SK-N-SH treated with all-trans-retinoic acid at 6 μM for 48 hours (cell line): ENCODE results near the gene ISYNA1.

Experiments
- ATAC-seq: fragments of 200-7000 bp; cut with Tn5 transposase; 3 replicates; pipeline ENCODE4 v1.9.1; 2020; ENCODE audit warnings: mild to moderate bottlenecking, moderate library complexity
- ARNTL ChIP-seq: fragments of 450-650 bp; formaldehyde crosslinking; IDR thresholded peaks from 2 replicates; pipeline ENCODE4 v1.5.0; 2020; ENCODE audit warnings: low read depth, mild to moderate bottlenecking, moderate library complexity, borderline replicate concordance
- BACH2 ChIP-seq: fragments of 250-450 bp; sonication (Bioruptor Pico); IDR thresholded peaks from 2 replicates; pipeline ENCODE4 v1.9.0; 2021; ENCODE audit warnings: mild to moderate bottlenecking, borderline replicate concordance
- CREB5 ChIP-seq: fragments of 250-450 bp; sonication (Bioruptor Pico); IDR thresholded peaks from 2 replicates; pipeline ENCODE4 v1.5.1; 2020; ENCODE audit warnings: low read depth, mild to moderate bottlenecking, moderate library complexity
- CSDC2 ChIP-seq: fragments of 250-450 bp; sonication (Bioruptor Pico); IDR thresholded peaks from 2 replicates; pipeline ENCODE4 v1.5.0; 2020; ENCODE audit warnings: mild to moderate bottlenecking, moderate library complexity
- CSRNP3 ChIP-seq: fragments of 250-450 bp; sonication (Bioruptor Pico); IDR thresholded peaks from 2 replicates; pipeline ENCODE4 v1.5.1; 2021; ENCODE audit warnings: mild to moderate bottlenecking, moderate library complexity
- ESRRG ChIP-seq: fragments of 250-450 bp; sonication (Bioruptor Pico); IDR thresholded peaks from 2 replicates; pipeline ENCODE4 v1.6.1; 2021; ENCODE audit warnings: mild to moderate bottlenecking
- GLIS3 ChIP-seq: fragments of 250-450 bp; sonication (Bioruptor Pico); IDR thresholded peaks from 2 replicates; pipeline ENCODE4 v1.5.0; 2020; ENCODE audit warnings: mild to moderate bottlenecking, moderate library complexity
- ISL1 ChIP-seq: fragments of 250-450 bp; sonication (Bioruptor Pico); IDR thresholded peaks from 2 replicates; pipeline ENCODE4 v2.1.2; 2022; ENCODE audit warnings: mild to moderate bottlenecking, moderate library complexity
- OSR1 ChIP-seq: fragments of 250-450 bp; sonication (Bioruptor Pico); IDR thresholded peaks from 2 replicates; pipeline ENCODE4 v1.8.0; 2022; ENCODE audit warnings: moderate library complexity, mild to moderate bottlenecking, inconsistent platforms
- PATZ1 ChIP-seq: fragments of 250-450 bp; sonication (Bioruptor Pico); IDR thresholded peaks from 2 replicates; pipeline ENCODE4 v1.8.0; 2020; ENCODE audit warnings: mild to moderate bottlenecking, moderate library complexity, borderline replicate concordance
- PPARA ChIP-seq: fragments of 250-450 bp; sonication (Bioruptor Pico); IDR thresholded peaks from 2 replicates; pipeline ENCODE4 v1.5.0; 2020; ENCODE audit warnings: mild to moderate bottlenecking, borderline replicate concordance
- RARB ChIP-seq: fragments of 250-450 bp; sonication (Bioruptor Pico); IDR thresholded peaks from 2 replicates; pipeline ENCODE4 v1.8.0; 2021; ENCODE audit warnings: mild to moderate bottlenecking, moderate library complexity
- SNAI2 ChIP-seq: fragments of 250-450 bp; sonication (Bioruptor Pico); IDR thresholded peaks from 2 replicates; pipeline ENCODE4 v1.5.0; 2020; ENCODE audit warnings: mild to moderate bottlenecking, moderate library complexity
- TCF4 ChIP-seq: fragments of 250-450 bp; sonication (Bioruptor Pico); IDR thresholded peaks from 2 replicates; pipeline ENCODE4 v1.8.0; 2021; ENCODE audit warnings: mild to moderate bottlenecking, moderate library complexity, borderline replicate concordance
- TOX ChIP-seq: fragments of 250-450 bp; sonication (Bioruptor Pico); IDR thresholded peaks from 2 replicates; pipeline ENCODE4 v1.8.0; 2021; ENCODE audit warnings: mild to moderate bottlenecking, moderate library complexity, borderline replicate concordance
- TSHZ2 ChIP-seq: fragments of 250-450 bp; sonication (Bioruptor Pico); IDR thresholded peaks from 2 replicates; pipeline ENCODE4 v1.5.0; 2020; ENCODE audit warnings: mild to moderate bottlenecking, moderate library complexity
- ZC3H10 ChIP-seq: fragments of 250-450 bp; sonication (Bioruptor Pico); IDR thresholded peaks from 2 replicates; pipeline ENCODE4 v1.5.1; 2021; ENCODE audit warnings: mild to moderate bottlenecking, moderate library complexity
- ZFP3 ChIP-seq: fragments of 250-450 bp; sonication (Bioruptor Pico); IDR thresholded peaks from 2 replicates; pipeline ENCODE4 v1.5.0; 2020; ENCODE audit warnings: mild to moderate bottlenecking, moderate library complexity
- ZFP30 ChIP-seq: fragments of 450-650 bp; formaldehyde crosslinking; IDR thresholded peaks from 2 replicates; pipeline ENCODE4 v1.5.0; 2022; ENCODE audit warnings: mild to moderate bottlenecking, moderate library complexity
- ZNF565 ChIP-seq: fragments of 450-650 bp; formaldehyde crosslinking; conservative IDR thresholded peaks from 2 replicates; pipeline ENCODE4 v1.5.0; 2020; ENCODE audit warnings: low read depth, mild to moderate bottlenecking, moderate library complexity

The ISYNA1 gene

GRCh38 chr19:18430417-18431144 lies 7.4 kb downstream of the ISYNA1 start:
- TF ChIP-seq ZNF565 (CRISPR knock-in tag) (no peak), TSHZ2 (CRISPR knock-in tag) (no peak), ZFP30 (CRISPR knock-in tag) (no peak), ZFP3 (CRISPR knock-in tag) (no peak)

GRCh38 chr19:18429717-18430416 lies 8.1 kb downstream of the ISYNA1 start:
- TF ChIP-seq ESRRG (no peak), CSRNP3 (CRISPR knock-in tag) (no peak), ARNTL (no peak), BACH2 (CRISPR knock-in tag) (no peak), CREB5 (CRISPR knock-in tag) (no peak), ZNF565 (CRISPR knock-in tag) (no peak), CSDC2 (CRISPR knock-in tag) (no peak), SNAI2 (CRISPR knock-in tag) (no peak)
- ATAC-seq = no peak

More at GRCh38 chr19:18430417-18431144, 7.4 kb downstream of the ISYNA1 start:
- no peak for ATAC-seq

- ATAC-seq = peak; percentile 78
- TF ChIP-seq PPARA (CRISPR knock-in tag) (no peak), PATZ1 (CRISPR knock-in tag) (peak; percentile 86; the same call in 1 of the 2 replicates)
Measured at GRCh38 chr19:18428787-18429674, 8.9 kb downstream of the ISYNA1 start.

GRCh38 chr19:18428173-18428786 lies 9.7 kb downstream of the ISYNA1 start:
- no peak for ATAC-seq
- no peak for TF ChIP-seq ZC3H10
- TF ChIP-seq RARB (CRISPR knock-in tag) = no peak
- TF ChIP-seq ZFP3 (CRISPR knock-in tag) = no peak
- no peak for TF ChIP-seq ZNF565 (CRISPR knock-in tag)
- TF ChIP-seq TCF4 = no peak
- no peak for TF ChIP-seq ISL1 (CRISPR knock-in tag)
- no peak for TF ChIP-seq CSDC2 (CRISPR knock-in tag)
- no peak for TF ChIP-seq PATZ1 (CRISPR knock-in tag)
- TF ChIP-seq OSR1 (CRISPR knock-in tag) = no peak
- no peak for TF ChIP-seq TOX
- no peak for TF ChIP-seq GLIS3
- TF ChIP-seq PPARA (CRISPR knock-in tag) = no peak
- TF ChIP-seq ZFP30 (CRISPR knock-in tag) = no peak
- no peak for TF ChIP-seq ARNTL
